Activated naive CD4-positive, alpha-beta T cell treated with anti-CD3 and anti-CD28 coated beads for 36 hours (primary cell): ENCODE measurements around the gene FCAMR. TPM values are rescaled to one million over a fixed set of nuclear protein-coding genes. Genes with fewer than 3 reads are reported as not detected.

Experiments
- CTCF ChIA-PET: fragments of 350-600 bp; sonication (Branson Sonifier 250); formaldehyde crosslinking; loops from one replicate; lab custom pipeline; 2021; ENCODE audit warnings: antibody characterized with exemption; lab: Charles Lee
- DNase-seq: peaks from one replicate; pipeline ENCODE4 v3.0.0-alpha.2; 2020
- H3K27ac Mint-ChIP-seq: one replicate; pipeline ENCODE4 v1.8.0; 2021; ENCODE audit warnings: mild to moderate bottlenecking, mixed read lengths
- H3K27me3 Mint-ChIP-seq: one replicate; pipeline ENCODE4 v1.8.0; 2021; ENCODE audit warnings: low read depth, mixed read lengths
- H3K36me3 Mint-ChIP-seq: one replicate; pipeline ENCODE4 v1.8.0; 2021; ENCODE audit warnings: low read depth, mixed read lengths
- H3K4me1 Mint-ChIP-seq: one replicate; pipeline ENCODE4 v1.8.0; 2021; ENCODE audit warnings: low read depth, mixed read lengths
- H3K4me3 Mint-ChIP-seq: one replicate; pipeline ENCODE4 v1.8.0; 2021; ENCODE audit warnings: mild to moderate bottlenecking, moderate library complexity, mixed read lengths
- H3K9me3 Mint-ChIP-seq: one replicate; pipeline ENCODE4 v1.8.0; 2021; ENCODE audit warnings: mixed read lengths
- intact Hi-C: fragments of 100-400 bp; cut with micrococcal nuclease; formaldehyde crosslinking; loops from one replicate; pipeline ENCODE4 v1.15.1; 2023
- total RNA-seq, 2 experiments: library from RNA; stranded (reverse); gene quantifications; one replicate each; pipeline ENCODE4 v1.2.3, GENCODE V29; 2021

FCAMR gene
- total RNA-seq, 2 experiments from 2014 or later, result not detected

DNA sequence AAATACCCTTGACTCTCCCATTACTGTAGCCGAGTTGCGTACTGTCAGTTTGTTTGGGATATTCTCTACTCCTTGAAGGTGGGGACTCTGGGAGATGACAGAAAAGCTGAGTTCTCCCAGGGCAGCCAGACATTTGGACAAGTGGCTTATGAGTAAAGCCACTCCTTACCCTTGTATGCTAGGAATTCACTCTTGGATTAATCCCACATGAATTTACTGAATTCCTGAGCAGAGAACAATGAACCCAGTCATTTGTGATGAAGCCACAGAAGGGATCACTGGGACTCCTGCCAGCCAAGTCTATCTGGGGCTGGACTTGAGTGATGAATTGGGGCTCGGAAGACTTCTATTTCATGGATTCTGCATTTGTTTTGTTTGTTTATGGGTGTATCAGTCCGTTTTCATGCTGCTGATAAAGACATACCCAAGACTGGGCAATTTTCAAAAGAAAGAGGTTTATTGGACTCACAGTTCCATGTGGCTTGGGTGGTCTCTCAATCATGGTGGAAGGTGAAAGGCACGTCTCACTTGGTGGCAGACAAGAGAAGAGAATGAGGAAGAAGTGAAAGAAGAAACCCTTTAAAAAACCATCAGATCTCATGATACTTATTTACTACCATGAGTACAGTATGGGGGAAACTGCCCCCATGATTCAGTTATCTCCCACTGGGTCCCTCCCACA is 37.2 kb upstream of the FCAMR start:
- DNase-seq, result no peak
- Mint-ChIP-seq H3K4me1 (peaks cover 2% of the 10 kb centered on the region), H3K4me3 (no peak overlapping the region), H3K27me3 (peaks cover 2% of the 10 kb centered on the region), H3K9me3 (no peaks in the 10 kb centered on the region), H3K36me3 (no peaks in the 10 kb centered on the region), H3K27ac (no peak overlapping the region)
- CTCF ChIA-PET, result interaction anchor here (1.2 to 4.3 kb wide), 4 partner anchors 12 to 62 kb away, joined by 3 to 23 read pairs (median 8); no protein-coding TSS in a partner anchor
- intact Hi-C loops, result loop anchor here (5.0 kb wide), 1 partner anchor 70 kb away; no protein-coding TSS in a partner anchor

DNA sequence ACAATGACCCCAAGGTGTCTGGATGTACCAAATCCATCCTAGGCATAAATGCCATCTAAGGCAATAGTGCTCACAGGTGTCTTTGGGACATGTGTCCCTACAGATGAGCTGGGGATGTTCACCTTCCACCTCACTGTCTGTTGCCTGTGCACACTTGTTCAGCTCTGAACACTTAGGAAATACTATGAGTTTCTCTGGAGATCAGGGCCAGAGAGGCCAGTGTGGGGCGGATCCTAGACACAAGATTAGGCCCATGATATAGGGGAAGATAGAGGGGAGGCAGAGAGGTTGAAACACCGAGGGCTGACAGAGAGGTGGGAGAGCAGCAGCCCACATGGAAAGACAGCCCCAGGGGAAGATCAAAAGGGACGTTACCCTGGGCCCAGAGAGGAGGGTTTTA is 36.7 kb upstream of the FCAMR start:
- H3K36me3 Mint-ChIP-seq, result no peaks in the 10 kb centered on the region
- CTCF ChIA-PET, result interaction anchor here (0.9 to 4.3 kb wide), 8 partner anchors 13 to 85 kb away, joined by 3 to 23 read pairs (median 6); partner anchors contain the start of gene FCMR
- peaks cover 2% of the 10 kb centered on the region for H3K27me3 Mint-ChIP-seq
- intact Hi-C loops, result loop anchor here (5.0 kb wide), 1 partner anchor 70 kb away; no protein-coding TSS in a partner anchor
- no peaks in the 10 kb centered on the region for H3K9me3 Mint-ChIP-seq
- DNase-seq, result no peak
- peaks cover 2% of the 10 kb centered on the region for H3K4me1 Mint-ChIP-seq
- H3K4me3 Mint-ChIP-seq, result no peak overlapping the region
- H3K27ac Mint-ChIP-seq, result no peak overlapping the region

DNA sequence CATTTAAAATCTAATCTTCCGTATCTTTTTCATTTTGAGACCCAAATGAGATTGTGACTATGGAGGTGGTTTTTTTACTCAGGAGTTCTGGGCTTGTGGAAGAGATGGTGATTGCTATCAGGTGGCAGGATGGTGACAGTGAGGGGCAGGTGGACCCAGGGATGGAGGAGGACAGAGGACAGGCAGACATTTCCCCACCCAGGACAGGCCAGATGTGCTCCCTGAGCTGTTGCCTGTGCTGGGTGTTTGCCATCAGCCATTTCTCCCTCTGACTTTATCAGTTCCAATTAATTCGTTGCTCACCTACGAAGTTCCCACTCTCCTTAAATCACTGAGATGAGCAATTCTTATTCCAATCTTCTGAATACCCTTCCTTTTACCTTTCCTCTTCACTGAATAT is 35.8 kb upstream of the FCAMR start:
- intact Hi-C loops, result loop anchor here (5.0 kb wide), 1 partner anchor 71 kb away; no protein-coding TSS in a partner anchor
- Mint-ChIP-seq H3K4me1 (peaks cover 2% of the 10 kb centered on the region), H3K27ac (no peak overlapping the region), H3K36me3 (no peaks in the 10 kb centered on the region), H3K9me3 (no peaks in the 10 kb centered on the region), H3K27me3 (peaks cover 2% of the 10 kb centered on the region), H3K4me3 (no peak overlapping the region)
- no peak for DNase-seq
- CTCF ChIA-PET, result interaction anchor here (0.8 to 4.4 kb wide), 14 partner anchors 7 to 85 kb away, joined by 3 to 23 read pairs (median 4); partner anchors contain the start of genes C1orf116 and FCMR

DNA sequence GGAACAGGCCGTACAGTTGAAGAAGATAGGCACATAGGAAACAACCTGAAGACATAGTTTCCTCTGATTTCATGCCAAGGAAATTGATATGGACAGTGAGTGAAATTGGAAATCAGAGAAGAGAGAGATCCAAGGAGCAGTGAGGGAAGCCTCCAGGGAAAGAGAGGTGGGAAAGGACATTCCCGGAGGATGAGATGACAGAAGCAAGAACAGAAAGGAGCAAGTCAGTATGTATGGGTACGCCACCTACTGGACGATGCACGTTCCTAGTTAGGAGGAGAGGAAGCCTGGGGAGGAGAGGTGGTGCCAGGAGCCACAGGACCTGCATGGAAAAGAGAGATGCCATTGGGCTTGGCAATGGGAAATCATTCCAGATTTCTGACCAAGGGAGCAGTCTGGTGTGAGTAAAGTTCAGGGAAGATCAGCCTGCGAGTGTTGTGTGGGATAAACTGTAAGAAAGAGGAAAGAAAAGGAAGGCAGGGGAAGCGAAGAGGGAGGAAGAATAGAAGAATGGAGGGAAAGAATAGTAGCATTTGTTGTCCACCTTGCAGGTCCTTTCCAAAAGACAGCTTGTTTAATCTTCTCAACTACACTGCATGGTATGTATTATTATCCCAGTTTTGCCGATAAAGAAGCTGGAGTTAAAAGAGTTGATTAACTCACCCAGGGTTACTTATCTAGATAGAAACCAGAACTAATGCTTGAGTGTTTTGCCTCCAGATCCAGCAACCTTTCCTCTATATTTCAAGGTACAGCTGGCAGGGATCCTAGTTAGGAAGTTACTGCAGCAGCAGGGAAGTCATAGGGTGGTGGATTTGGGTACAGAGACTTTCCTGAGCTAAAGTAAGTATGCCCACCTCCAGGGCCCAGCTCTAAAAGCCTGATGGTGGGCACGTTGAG is 34.9 kb upstream of the FCAMR start:
- H3K4me3 Mint-ChIP-seq, result no peak overlapping the region
- intact Hi-C loops, result loop anchor here (5.0 kb wide), 1 partner anchor 72 kb away; no protein-coding TSS in a partner anchor
- no peak overlapping the region for H3K27ac Mint-ChIP-seq
- CTCF ChIA-PET, result interaction anchor here (0.7 to 4.4 kb wide), 24 partner anchors 8 to 426 kb away, joined by 3 to 23 read pairs (median 4); partner anchors contain the start of gene C1orf116
- H3K9me3 Mint-ChIP-seq, result no peaks in the 10 kb centered on the region
- peak; percentile 62 for DNase-seq
- peaks cover 2% of the 10 kb centered on the region for H3K4me1 Mint-ChIP-seq
- no peaks in the 10 kb centered on the region for H3K36me3 Mint-ChIP-seq
- peaks cover 2% of the 10 kb centered on the region for H3K27me3 Mint-ChIP-seq

DNA sequence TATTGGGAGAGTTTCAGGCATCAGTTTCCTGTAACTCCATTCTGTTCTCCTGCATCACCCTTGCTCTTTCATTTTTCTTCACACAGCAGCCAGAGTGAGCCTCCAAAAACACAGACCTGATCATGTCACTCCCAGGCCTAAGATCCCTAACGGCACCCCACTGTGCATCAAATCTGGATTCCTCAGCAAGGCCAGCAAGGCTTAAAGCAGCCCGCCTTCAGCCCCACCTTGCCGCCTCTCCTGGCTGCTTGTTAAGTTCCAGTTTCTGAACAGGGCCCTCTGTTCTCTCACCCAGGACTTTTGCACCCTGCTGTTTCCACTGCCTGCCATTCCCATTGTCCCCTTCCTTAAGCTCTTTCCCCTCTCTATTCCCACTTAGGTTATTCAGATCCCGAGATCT is 33.0 kb upstream of the FCAMR start:
- CTCF ChIA-PET, result interaction anchor here (0.6 to 4.4 kb wide), 8 partner anchors 12 to 254 kb away, joined by 3 to 23 read pairs (median 4); no protein-coding TSS in a partner anchor
- H3K27me3 Mint-ChIP-seq, result peaks cover 2% of the 10 kb centered on the region
- H3K4me1 Mint-ChIP-seq, result peaks cover 2% of the 10 kb centered on the region
- no peak overlapping the region for H3K4me3 Mint-ChIP-seq
- DNase-seq, result no peak
- intact Hi-C loops, result no loop called here
- no peak overlapping the region for H3K27ac Mint-ChIP-seq
- no peaks in the 10 kb centered on the region for H3K9me3 Mint-ChIP-seq
- H3K36me3 Mint-ChIP-seq, result no peaks in the 10 kb centered on the region

DNA sequence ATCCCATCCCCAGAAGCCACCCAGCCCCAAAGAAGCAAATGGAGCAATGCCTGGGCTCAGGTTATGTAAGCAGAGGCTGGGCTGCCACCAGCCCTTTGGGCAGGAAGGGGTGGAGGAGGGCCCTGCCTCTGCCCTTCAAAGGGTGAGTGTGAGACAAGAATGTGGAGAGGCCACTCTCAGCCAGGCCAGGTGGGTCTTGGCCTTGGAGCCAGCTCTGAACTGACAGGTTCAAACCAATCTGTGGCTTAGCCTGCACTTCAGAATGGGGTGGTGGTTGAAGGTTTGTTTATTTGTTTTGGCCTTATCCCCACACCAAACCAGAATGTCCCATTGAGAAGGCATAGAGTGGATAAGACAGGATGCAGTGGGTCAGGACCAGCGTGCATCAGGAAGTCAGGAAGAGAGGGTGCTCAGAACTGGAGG is 32.5 kb upstream of the FCAMR start:
- H3K9me3 Mint-ChIP-seq, result no peaks in the 10 kb centered on the region
- no peak for DNase-seq
- H3K4me1 Mint-ChIP-seq, result peaks cover 2% of the 10 kb centered on the region
- H3K36me3 Mint-ChIP-seq, result no peaks in the 10 kb centered on the region
- intact Hi-C loops, result no loop called here
- peaks cover 2% of the 10 kb centered on the region for H3K27me3 Mint-ChIP-seq
- CTCF ChIA-PET, result interaction anchor here (4.4 kb wide), 1 partner anchor 67 kb away, joined by 21 read pairs; no protein-coding TSS in a partner anchor
- no peak overlapping the region for H3K4me3 Mint-ChIP-seq
- H3K27ac Mint-ChIP-seq, result no peak overlapping the region

DNA sequence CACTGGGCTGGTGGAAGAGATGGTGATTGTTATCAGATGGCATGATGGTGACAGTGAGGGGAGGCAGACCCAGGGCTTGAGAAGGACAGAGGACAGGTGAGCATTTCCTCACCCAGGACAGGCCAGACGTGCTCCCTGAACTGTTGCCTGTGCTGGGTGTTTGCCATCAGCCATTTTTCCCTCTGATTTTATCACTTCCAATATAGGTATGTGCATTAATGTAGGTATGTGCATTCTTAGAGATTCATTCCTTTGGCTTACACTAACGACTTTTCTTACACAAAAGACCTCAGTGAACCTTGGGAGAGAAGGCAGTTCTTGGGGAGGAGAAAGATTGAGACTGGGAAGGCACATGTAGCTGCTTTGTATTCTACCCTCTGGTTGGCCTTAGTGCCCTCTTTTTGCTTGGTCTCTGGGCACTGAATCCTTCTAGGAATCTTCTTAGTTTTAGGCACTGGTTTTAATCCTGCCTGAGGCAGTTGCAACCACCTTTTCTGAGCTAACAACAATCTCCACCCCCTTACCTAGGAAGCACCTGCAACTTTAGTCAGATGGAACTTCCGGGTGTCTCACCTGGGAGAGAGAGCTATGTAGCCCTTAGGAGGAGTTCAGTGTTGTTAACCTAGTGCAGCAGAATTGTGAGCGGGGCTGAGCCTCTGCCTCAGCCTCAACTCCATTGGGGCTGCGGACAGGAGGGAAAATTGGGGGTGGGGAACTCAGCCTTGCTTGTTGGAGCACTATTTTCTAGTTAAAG is 31.4 kb upstream of the FCAMR start:
- no peak for DNase-seq
- Mint-ChIP-seq H3K27ac (no peak overlapping the region), H3K4me3 (no peak overlapping the region), H3K27me3 (peaks cover 2% of the 10 kb centered on the region), H3K36me3 (no peaks in the 10 kb centered on the region), H3K9me3 (no peaks in the 10 kb centered on the region), H3K4me1 (peaks cover 2% of the 10 kb centered on the region)
- intact Hi-C loops, result no loop called here
- CTCF ChIA-PET, result interaction anchor here (4.4 kb wide), 1 partner anchor 66 kb away, joined by 21 read pairs; no protein-coding TSS in a partner anchor

DNA sequence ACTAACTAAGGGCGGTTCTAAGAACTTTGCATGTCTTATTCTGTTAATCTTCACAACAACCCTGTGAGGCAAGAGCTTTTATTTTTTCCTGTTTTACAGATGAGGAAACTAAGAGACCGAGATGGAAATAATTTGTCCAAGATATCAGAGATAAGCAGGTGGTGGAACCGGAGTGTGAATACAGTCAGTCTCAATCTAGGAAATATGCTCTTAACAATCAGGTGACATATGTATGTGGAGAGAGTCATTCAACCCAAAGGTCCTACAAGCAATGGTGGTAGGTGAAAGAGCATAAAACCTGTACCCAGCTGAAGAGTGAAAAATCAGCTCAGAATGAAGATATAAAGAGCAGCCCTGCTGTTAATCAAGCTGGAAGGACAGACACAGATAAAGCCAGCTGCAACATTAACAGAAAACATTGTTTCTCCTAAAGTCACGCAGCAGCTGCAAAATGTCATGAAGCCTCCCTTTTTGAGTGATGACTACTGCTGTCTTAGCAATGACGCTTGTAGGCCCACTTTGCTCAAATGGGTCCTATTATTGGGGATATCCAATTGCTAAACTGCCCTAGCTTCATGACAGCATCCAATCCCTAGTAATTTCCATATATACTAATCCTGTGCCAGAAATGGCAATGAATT is 30.5 kb upstream of the FCAMR start:
- CTCF ChIA-PET, result interaction anchor here (0.6 kb wide), 1 partner anchor 114 kb away, joined by 5 read pairs; no protein-coding TSS in a partner anchor
- Mint-ChIP-seq H3K27me3 (peaks cover 2% of the 10 kb centered on the region), H3K36me3 (no peaks in the 10 kb centered on the region), H3K4me1 (peaks cover 2% of the 10 kb centered on the region), H3K4me3 (no peak overlapping the region), H3K27ac (no peak overlapping the region), H3K9me3 (no peaks in the 10 kb centered on the region)
- DNase-seq, result no peak
- intact Hi-C loops, result no loop called here

DNA sequence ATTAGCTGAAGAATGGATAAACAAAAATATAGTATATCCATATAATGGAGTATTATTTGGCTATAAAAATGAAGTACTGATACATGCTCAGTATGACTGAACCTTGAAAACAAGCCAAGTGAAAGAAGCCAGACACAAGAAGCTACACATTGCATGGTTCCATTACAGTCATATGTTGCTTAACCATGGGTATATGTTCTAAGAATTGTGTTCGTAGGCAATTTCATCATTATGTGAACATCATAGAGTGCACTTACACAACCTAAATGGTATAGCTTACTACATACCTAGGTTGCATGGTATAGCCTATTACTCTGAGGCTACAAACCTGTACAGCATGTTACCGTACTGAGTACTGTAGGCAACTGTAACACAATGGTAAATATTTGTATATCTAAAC is 28.6 kb upstream of the FCAMR start:
- no peaks in the 10 kb centered on the region for H3K4me1 Mint-ChIP-seq
- CTCF ChIA-PET, result interaction anchor here (0.7 kb wide), 1 partner anchor 57 kb away, joined by 5 read pairs; no protein-coding TSS in a partner anchor
- intact Hi-C loops, result no loop called here
- no peaks in the 10 kb centered on the region for H3K27me3 Mint-ChIP-seq
- H3K9me3 Mint-ChIP-seq, result no peaks in the 10 kb centered on the region
- DNase-seq, result no peak
- H3K27ac Mint-ChIP-seq, result no peak overlapping the region
- no peak overlapping the region for H3K4me3 Mint-ChIP-seq
- no peaks in the 10 kb centered on the region for H3K36me3 Mint-ChIP-seq

DNA sequence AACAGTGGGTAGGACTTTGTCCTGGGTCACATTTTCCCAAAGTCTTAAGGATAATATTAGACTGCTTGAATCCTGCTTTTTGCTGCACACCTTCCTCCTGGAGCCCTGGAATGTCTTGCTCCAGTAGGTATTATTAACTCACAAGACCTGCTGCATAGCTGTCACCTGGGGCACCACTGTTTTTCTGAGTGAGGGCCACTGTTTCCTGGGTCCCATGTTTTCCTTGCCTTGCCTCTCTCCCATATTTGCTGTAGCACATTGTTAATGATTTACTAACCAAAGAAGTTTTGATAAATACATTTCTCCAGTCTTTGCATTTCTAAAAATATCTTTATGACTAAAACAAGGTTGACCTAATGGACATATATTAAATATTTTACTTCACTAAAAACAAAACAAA is 22.5 kb upstream of the FCAMR start:
- no peak overlapping the region for H3K27ac Mint-ChIP-seq
- H3K27me3 Mint-ChIP-seq, result peaks cover 4% of the 10 kb centered on the region
- intact Hi-C loops, result no loop called here
- CTCF ChIA-PET, result interaction anchor here (1.2 to 3.3 kb wide), 3 partner anchors 11 to 59 kb away, joined by 3 to 23 read pairs (median 20); no protein-coding TSS in a partner anchor
- H3K4me3 Mint-ChIP-seq, result no peak overlapping the region
- no peak for DNase-seq
- no peaks in the 10 kb centered on the region for H3K36me3 Mint-ChIP-seq
- H3K4me1 Mint-ChIP-seq, result no peaks in the 10 kb centered on the region
- H3K9me3 Mint-ChIP-seq, result no peaks in the 10 kb centered on the region

DNA sequence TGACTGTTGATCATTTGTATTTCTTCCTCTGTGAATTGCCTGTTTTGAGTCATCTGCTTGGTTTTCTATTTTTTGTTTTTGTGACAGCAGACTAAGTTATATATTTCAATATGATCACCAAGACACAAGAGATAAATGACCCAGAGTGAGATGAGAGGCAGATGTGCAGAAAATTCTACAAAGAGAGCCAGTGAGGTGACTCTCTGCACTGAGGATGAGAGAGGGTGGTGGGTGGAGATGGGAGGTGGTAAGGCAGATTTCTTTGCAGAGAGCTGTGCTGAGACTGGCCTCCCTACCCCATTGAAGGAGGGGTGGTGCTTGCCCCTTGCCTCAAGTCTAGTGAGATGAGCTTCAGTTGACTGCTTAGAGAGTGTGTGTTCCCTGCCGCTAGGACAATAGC is 17.6 kb upstream of the FCAMR start:
- H3K36me3 Mint-ChIP-seq, result no peaks in the 10 kb centered on the region
- DNase-seq, result no peak
- no peak overlapping the region for H3K27ac Mint-ChIP-seq
- peaks cover 4% of the 10 kb centered on the region for H3K27me3 Mint-ChIP-seq
- CTCF ChIA-PET, result interaction anchor here (0.6 to 1.2 kb wide), 3 partner anchors 16 to 410 kb away, joined by 3 read pairs; no protein-coding TSS in a partner anchor
- H3K4me3 Mint-ChIP-seq, result no peak overlapping the region
- intact Hi-C loops, result loop anchor here (10.0 kb wide), 1 partner anchor 493 kb away; no protein-coding TSS in a partner anchor
- no peaks in the 10 kb centered on the region for H3K9me3 Mint-ChIP-seq
- no peaks in the 10 kb centered on the region for H3K4me1 Mint-ChIP-seq
